GM21390 (cell line): Measurements from ENCODE around the gene MVB12B.

Experiments
- ATAC-seq: cut with Tn5 transposase; IDR thresholded peaks from one replicate; pipeline ENCODE4 v1.9.1; 2021; ENCODE audit not compliant: unreplicated experiment

The MVB12B gene

DNA sequence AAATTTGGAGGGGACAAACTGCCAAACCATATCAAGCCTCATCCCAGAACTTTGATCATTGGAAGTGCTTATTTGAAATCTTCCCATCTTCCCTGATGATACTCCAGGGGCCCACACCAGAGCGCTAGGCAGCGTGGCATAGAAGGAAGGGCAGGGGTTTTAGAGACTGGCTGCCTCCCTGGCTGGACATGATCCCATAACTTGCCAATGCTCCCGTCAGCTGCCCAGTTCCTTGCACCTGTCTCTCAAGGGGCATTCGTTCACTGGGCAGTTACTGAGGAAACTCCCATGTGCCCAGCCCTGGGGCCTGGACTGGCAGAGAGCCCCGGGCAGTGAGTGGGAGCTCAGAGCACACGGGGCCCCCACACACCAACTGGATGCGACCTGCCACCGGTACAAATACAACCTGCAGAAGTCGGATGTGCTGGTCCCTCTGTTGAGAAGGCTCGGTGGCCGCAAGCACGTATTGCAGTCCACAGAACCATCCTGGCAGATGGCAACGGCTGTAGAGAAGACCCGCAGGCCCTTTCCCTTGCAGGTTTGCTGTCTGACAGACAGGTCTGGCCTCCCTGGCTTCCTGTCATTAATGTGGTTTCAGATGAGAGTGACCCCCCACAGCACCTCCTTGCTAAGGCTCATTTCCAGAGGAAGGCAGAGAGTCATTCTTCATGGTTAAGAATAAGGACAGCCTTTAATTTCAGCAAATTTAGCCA lies 122.4 kb downstream of the MVB12B start:
- no peak for ATAC-seq

GRCh38 chr9:126449725-126450667 lies 123.4 kb downstream of the MVB12B start:
- ATAC-seq: no peak

DNA sequence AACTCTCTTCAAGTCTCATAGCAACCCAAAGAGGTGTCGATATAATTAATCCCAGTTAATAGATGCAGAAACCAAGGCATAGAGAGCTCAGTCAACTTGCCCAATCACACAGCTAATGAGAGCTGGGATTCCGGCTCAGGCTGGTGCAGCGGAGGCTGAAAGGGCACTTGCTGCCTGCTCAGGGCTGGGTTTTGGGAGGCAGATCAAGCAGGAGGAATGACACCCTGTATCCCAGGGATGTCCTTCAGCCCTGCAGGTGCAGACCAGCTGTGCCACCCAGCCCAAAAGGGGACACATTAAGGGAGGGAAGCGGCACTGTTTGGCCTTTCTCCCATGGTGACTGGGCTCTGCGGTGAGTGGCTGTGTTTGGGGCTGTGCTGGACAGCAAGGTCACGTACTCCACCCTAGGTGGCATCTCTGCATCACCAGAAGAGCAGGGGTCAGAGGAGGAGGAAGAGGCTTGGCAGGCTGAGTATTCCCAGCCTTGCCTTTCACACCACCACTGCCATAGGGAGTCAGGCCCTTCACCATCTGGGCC lies 124.1 kb downstream of the MVB12B start:
- no peak for ATAC-seq

GRCh38 chr9:126451316-126451885 lies 124.8 kb downstream of the MVB12B start:
- ATAC-seq: no peak

GRCh38 chr9:126452106-126452505 lies 125.5 kb downstream of the MVB12B start:
- ATAC-seq: no peak

GRCh38 chr9:126453156-126453963 lies 126.7 kb downstream of the MVB12B start:
- ATAC-seq: no peak

DNA sequence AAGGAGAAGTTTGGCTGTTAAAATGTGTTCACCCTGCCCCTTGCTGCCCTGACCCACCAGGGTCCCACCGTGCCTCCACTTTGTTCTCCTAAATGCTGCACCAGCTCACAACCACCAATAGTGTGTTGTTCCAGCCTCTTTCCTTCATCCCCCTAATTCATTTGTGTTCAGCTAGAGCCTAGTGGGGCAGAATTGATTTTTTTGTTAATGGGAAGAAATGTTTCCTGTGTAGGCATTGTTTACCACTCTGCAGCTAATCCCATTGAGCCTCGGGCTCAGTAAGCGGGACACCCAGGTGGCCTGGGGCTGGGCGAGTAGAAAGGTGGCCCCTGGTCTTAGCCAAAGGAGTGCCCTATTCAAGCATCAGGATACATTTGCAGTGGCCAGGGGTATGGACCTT lies 127.6 kb downstream of the MVB12B start:
- ATAC-seq: no peak

GRCh38 chr9:126454795-126455194 lies 128.2 kb downstream of the MVB12B start:
- no peak for ATAC-seq

DNA sequence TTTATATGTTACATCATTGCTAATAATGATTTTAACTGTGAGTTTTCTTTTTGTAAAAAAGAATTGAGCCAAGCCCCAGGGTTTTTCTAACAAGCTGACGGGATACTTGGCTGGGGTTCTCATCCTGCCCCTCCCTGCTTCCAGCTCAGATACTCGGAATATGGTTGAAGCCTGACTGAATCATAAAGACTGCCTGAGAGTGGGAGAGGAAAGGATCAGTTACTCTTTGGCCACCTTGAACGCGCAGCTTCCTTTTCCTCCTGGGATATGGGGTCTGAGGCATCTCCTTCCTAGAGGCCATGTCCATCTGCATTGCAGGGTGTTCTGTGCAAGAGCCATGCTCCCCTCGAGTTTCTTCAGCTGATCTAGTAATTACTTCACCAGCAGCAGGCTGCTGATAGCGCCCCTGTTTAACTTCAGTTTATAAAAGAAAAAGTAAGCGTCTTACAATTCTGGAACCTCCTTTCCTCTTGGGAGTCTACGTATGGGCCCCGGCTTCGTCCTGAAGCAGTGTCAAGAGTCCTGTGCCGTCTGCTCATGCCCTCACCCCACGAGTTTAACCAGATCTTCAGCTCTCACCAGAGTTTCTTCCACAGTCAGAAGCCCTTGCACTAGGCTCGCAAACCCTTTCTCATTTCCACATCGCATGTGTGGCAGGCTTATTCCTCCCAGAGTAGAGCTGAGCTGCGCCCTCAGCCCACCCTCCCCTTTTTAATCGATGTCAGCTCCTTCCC lies 130.0 kb downstream of the MVB12B start:
- no peak for ATAC-seq

- no peak for ATAC-seq
Observed at GRCh38 chr9:126457175-126457547, 130.5 kb downstream of the MVB12B start.

DNA sequence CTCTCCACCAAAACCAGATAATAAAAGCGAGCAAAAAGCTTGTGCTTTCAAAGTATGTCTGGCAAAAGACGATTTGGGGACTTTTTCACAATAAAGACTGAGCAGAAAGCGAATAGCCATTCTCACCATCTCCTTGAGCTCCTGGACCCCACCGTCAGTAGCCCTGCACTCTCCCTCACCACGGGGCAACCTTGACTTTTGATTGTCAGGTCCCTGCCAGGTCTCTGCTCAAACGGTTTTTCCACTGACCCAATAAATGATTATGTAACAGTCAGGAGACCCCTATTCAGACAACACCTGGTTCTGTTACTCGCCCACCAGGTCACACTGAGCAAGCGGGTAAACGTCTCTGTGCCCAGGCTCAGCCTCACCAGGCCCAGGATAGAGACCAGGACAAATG lies 131.3 kb downstream of the MVB12B start:
- no peak for ATAC-seq

DNA sequence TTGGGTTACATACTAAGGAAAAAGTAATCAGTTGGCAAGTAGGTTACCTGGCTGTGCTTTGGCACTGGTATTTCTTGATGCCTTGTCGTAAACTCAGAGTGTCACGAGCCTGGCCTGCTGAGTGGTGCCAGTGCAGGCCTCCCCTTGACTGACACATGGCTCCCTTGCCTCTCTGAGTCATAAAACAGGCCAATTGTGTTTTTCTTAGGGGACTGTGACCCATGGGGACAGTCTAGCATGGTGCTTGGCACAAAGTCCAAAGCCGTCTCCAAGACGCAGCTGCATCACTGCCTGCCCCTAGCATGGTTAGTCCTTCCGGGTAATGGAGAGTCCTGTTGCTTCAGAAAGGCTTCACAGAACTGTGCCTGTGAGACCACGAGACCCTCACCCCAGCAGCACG lies 132.5 kb downstream of the MVB12B start:
- no peak for ATAC-seq

- no peak for ATAC-seq
Observed at GRCh38 chr9:126459546-126459945, 132.9 kb downstream of the MVB12B start.

DNA sequence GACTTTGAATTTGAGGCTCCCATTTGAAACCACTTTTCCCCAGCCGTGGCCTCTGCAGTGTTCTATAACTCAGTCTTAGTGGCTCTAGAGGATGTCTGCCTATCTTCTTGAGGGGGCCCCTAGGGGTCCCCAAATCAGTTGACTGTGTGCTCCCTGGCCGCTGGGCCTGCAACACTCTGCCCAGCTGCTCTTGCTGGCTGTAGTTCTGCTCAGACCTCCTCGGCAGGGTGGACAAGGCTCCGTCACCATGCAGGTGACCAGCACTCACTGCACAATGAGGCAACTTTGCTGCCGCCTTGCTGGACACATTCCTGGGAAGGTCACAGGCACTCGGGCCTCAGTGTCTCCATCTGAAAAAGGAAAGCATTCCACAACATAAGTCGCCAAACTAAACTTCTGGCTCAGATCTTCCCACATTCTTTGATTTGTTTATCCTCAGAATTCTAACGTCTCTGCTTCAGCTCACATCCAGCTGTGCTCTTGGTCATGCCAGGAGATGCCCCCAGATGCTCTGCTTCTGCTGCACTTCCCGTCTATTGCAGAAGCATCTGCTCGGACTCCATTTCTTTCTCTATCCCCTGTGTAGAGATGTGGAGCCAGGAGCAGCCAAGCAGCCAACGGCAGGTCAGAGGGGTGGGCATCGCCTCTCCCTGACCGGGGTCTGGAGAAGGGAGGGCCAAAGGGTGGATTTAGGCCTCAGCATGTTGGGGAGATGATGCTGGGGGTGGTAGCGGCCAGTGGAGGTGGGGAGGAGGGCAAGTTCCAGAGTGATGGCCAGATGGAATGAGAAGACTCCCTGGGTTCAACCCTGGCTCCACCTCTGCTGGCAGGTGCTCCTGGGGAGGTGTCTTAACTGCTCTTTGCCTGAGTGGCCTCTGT lies 133.6 kb downstream of the MVB12B start:
- ATAC-seq: no peak

DNA sequence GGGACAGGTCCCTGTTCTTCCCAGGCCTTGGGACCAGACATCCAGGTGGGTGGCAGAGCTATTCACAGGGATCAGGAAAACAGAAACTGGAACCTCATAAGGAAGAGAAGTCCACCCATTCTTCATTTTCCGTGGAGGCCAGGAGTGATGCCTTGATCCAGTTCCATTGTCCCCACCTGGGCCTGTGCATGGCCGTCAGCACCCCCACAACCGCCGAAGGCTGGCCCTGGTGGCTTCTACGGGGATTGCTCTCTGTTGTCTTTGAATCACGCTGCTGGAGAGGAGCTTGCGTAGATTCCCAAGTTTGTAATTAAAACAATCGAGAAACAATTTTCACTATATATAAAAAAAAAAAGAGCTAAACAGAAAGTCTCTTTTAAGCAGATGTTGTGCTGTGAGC lies 134.4 kb downstream of the MVB12B start:
- no peak for ATAC-seq

DNA sequence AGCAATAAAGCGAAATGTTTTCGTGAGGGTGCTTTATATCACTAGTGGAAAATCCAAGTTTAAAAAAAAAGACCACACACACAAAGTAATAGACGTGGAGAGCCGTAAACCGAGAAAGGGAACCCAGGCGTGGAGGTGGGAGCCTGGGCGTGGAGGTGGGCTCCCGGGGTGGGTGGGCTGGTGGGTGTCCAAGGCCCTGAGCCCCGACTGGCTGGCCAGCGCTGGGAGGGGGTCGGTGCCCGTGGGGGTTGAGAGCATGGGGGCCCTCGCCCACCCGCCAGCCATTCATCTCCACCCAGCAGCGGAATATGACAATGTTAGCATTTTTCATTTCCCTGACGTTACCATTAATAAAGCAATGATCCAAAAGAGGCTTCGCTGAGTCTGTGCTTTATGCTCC lies 135.0 kb downstream of the MVB12B start:
- no peak for ATAC-seq

DNA sequence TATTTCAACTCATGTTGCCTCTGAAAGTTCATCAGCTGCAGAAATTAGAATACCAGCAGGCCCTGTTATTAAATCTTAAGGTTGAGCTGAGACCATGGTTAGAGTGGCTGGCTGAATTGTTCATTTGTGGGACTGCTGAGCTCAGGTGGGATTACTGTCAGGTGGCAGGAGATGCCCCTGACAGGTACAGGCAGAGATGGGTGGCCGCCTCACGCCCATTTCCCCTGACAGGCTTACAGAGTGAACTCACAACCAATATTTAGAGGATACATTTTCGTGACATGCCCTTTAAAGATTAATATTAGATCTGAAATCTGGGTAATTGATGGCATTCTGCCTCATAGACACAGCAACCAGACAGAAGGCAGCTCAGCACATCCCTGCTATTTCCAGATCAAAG lies 136.0 kb downstream of the MVB12B start:
- no peak for ATAC-seq

DNA sequence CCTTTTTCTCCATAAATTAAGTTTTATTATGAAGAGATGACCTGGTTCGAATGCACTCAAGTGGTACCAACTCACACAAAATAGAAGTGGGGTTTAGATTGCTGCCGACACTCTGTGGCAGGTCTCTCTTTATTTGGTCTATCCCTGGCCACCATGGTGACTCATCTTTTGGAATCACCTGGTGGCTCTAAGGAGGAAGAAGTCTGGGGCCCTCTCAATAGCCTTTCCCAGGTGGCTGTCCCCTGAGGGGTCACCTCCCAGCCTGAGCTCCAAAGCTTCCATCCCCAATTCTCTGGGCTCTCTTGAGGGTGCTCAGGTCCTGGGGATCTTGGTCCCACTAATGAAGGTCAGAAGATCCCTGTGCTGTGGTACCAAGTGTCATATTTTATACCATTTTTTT lies 136.8 kb downstream of the MVB12B start:
- no peak for ATAC-seq
